GM19455 (cell line): ENCODE data around the gene PLXDC1.
"Not testable (repeated sequence)": the region's sequence is repeated elsewhere in the genome, so short reads cannot be mapped to it uniquely, and the experiment has no call there.

Experiments
- ATAC-seq: cut with Tn5 transposase; IDR thresholded peaks from one replicate; pipeline ENCODE4 v1.9.1; 2021; ENCODE audit not compliant: unreplicated experiment

Gene PLXDC1

GRCh38 chr17:39071573-39071972, 79.9 kb downstream of the PLXDC1 start:
- no peak for ATAC-seq

GRCh38 chr17:39069114-39069756, 82.2 kb downstream of the PLXDC1 start:
- no peak for ATAC-seq

- ATAC-seq = no peak
Measured at GRCh38 chr17:39064819-39065218, 86.6 kb downstream of the PLXDC1 start.

- no peak for ATAC-seq
Measured at GRCh38 chr17:39064374-39064773, 87.1 kb downstream of the PLXDC1 start.

- no peak for ATAC-seq
Measured at GRCh38 chr17:39063681-39064069, 87.8 kb downstream of the PLXDC1 start.

GRCh38 chr17:39062846-39063680, 88.4 kb downstream of the PLXDC1 start:
- no peak for ATAC-seq

- no peak for ATAC-seq
Measured at GRCh38 chr17:39058524-39058923, 92.9 kb downstream of the PLXDC1 start.

GRCh38 chr17:39057701-39058206, 93.7 kb downstream of the PLXDC1 start:
- ATAC-seq = no peak

- ATAC-seq = no peak
Measured at GRCh38 chr17:39054111-39054645, 97.3 kb downstream of the PLXDC1 start.

GRCh38 chr17:39052423-39052822, 99.0 kb downstream of the PLXDC1 start:
- not testable (repeated sequence) for ATAC-seq

GRCh38 chr17:39051001-39051585, 100.3 kb downstream of the PLXDC1 start:
- no peak for ATAC-seq

- ATAC-seq = no peak
Measured at GRCh38 chr17:39045948-39046679, 105.3 kb downstream of the PLXDC1 start.

GRCh38 chr17:39036009-39036408, 115.4 kb downstream of the PLXDC1 start:
- ATAC-seq = no peak

- ATAC-seq = not testable (repeated sequence)
Measured at GRCh38 chr17:39035578-39035977, 115.9 kb downstream of the PLXDC1 start.

- ATAC-seq = no peak
Measured at GRCh38 chr17:39028690-39029089, 122.7 kb downstream of the PLXDC1 start.

GRCh38 chr17:39027455-39028035, 123.9 kb downstream of the PLXDC1 start:
- no peak for ATAC-seq

- no peak for ATAC-seq
Measured at GRCh38 chr17:39026980-39027451, 124.4 kb downstream of the PLXDC1 start.

- not testable (repeated sequence) for ATAC-seq
Measured at GRCh38 chr17:39026346-39026745, 125.1 kb downstream of the PLXDC1 start.

- ATAC-seq = no peak
Measured at GRCh38 chr17:39022924-39023323, 128.5 kb downstream of the PLXDC1 start.

GRCh38 chr17:39020037-39020436, 131.4 kb downstream of the PLXDC1 start:
- ATAC-seq = not testable (repeated sequence)
